ENCODE results near the gene FKRP. TPM values are rescaled to one million over a fixed set of nuclear protein-coding genes. Genes with fewer than 3 reads are reported as not detected.
A peak's percentile ranks its signal among the peaks of the same experiment; 100 is the strongest.

The FKRP gene
- total and polyA plus RNA-seq, 2 of the 13 experiments (the other 11 are each of a cell fraction or from before 2014, with no cell fraction given) = 7.3 to 9.8 TPM

DNA sequence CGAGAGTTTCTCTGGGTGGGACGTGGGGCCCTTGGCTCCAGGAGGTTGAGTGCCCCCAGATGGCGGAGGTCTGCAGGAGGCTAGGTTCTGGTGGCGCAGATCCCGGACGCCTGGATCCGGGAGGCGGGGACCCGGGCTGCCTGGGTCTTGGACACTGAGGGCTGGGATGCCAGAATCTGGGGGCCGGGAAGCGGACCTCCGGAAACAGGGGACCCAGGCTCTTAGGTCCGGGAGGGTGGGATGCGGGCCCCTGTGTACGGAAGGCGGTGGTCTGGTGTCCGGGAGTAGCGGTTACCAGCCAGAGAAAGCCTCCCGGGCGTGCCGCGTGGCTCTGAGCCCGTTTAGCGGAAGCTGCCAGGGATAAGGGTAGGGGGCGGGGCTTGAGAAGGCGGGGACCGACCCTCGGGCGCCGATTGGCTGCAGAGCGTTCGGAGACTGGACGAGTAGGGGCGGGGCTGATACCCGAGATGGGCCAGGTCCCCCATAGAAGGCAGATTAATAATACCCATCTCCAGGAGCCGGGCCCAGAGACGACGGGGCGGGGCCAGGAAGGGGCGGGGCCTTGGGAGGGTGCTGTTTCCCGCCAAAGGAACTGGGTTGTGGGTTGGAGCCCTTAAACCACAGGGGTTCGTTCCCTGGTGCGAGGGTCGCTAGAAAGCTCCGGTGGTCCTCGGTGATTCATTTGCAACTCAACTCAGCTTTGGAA is 42.6 kb downstream of the FKRP start, which contains the start of gene SLC1A5 (continued):
- TF ChIP-seq, protein P1, sequence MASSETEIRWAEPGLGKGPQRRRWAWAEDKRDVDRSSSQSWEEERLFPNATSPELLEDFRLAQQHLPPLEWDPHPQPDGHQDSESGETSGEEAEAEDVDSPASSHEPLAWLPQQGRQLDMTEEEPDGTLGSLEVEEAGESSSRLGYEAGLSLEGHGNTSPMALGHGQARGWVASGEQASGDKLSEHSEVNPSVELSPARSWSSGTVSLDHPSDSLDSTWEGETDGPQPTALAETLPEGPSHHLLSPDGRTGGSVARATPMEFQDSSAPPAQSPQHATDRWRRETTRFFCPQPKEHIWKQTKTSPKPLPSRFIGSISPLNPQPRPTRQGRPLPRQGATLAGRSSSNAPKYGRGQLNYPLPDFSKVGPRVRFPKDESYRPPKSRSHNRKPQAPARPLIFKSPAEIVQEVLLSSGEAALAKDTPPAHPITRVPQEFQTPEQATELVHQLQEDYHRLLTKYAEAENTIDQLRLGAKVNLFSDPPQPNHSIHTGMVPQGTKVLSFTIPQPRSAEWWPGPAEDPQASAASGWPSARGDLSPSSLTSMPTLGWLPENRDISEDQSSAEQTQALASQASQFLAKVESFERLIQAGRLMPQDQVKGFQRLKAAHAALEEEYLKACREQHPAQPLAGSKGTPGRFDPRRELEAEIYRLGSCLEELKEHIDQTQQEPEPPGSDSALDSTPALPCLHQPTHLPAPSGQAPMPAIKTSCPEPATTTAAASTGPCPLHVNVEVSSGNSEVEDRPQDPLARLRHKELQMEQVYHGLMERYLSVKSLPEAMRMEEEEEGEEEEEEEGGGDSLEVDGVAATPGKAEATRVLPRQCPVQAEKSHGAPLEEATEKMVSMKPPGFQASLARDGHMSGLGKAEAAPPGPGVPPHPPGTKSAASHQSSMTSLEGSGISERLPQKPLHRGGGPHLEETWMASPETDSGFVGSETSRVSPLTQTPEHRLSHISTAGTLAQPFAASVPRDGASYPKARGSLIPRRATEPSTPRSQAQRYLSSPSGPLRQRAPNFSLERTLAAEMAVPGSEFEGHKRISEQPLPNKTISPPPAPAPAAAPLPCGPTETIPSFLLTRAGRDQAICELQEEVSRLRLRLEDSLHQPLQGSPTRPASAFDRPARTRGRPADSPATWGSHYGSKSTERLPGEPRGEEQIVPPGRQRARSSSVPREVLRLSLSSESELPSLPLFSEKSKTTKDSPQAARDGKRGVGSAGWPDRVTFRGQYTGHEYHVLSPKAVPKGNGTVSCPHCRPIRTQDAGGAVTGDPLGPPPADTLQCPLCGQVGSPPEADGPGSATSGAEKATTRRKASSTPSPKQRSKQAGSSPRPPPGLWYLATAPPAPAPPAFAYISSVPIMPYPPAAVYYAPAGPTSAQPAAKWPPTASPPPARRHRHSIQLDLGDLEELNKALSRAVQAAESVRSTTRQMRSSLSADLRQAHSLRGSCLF (CRISPR knock-in tag; IDR thresholded peaks at IDR 0.05; ENCODE audit: borderline replicate concordance) = no peak
- peak; percentile 64 for TF ChIP-seq PHF5A (CRISPR knock-in tag; IDR thresholded peaks at IDR 0.05; ENCODE audit: low read depth, unreplicated experiment)
- no peak for TF ChIP-seq PBX3 (CRISPR knock-in tag; IDR thresholded peaks at IDR 0.05; ENCODE audit: borderline replicate concordance)
- TF ChIP-seq ZNF773 (CRISPR knock-in tag; IDR thresholded peaks at IDR 0.05; ENCODE audit: borderline replicate concordance) = no peak
- TF ChIP-seq, protein P2, sequence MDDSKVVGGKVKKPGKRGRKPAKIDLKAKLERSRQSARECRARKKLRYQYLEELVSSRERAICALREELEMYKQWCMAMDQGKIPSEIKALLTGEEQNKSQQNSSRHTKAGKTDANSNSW (CRISPR knock-in tag; IDR thresholded peaks at IDR 0.05; ENCODE audit: borderline replicate concordance) = no peak
- TF ChIP-seq RNF2 (conservative IDR thresholded peaks at IDR 0.05; ENCODE audit: low read depth) = no peak
- TF ChIP-seq ZNF367 (CRISPR knock-in tag; IDR thresholded peaks at IDR 0.05; ENCODE audit: borderline replicate concordance) = no peak
- TF ChIP-seq ZFP36L1 (CRISPR knock-in tag; IDR thresholded peaks at IDR 0.05) = 0 out of 2 replicates have a peak, but pooled peaks have one; percentile 75
- TF ChIP-seq ZNF557 (CRISPR knock-in tag; IDR thresholded peaks at IDR 0.05) = no peak
- TF ChIP-seq, protein P3, sequence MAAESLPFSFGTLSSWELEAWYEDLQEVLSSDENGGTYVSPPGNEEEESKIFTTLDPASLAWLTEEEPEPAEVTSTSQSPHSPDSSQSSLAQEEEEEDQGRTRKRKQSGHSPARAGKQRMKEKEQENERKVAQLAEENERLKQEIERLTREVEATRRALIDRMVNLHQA (CRISPR knock-in tag; IDR thresholded peaks at IDR 0.05) = no peak
- no peak for TF ChIP-seq SATB2 (CRISPR knock-in tag; IDR thresholded peaks at IDR 0.05)
- no peak for TF ChIP-seq NFRKB (IDR thresholded peaks at IDR 0.05)
- no peak for TF ChIP-seq NKX3-1 (CRISPR knock-in tag; IDR thresholded peaks at IDR 0.05)
- no peak for TF ChIP-seq TIGD3 (CRISPR knock-in tag; IDR thresholded peaks at IDR 0.05; ENCODE audit: borderline replicate concordance)
- peak; percentile 43; the same call in 1 of the 2 replicates for TF ChIP-seq GATAD2A (CRISPR knock-in tag; IDR thresholded peaks at IDR 0.05)
- no peak for TF ChIP-seq SSRP1 (CRISPR knock-in tag; IDR thresholded peaks at IDR 0.05)
- TF ChIP-seq, protein P4, sequence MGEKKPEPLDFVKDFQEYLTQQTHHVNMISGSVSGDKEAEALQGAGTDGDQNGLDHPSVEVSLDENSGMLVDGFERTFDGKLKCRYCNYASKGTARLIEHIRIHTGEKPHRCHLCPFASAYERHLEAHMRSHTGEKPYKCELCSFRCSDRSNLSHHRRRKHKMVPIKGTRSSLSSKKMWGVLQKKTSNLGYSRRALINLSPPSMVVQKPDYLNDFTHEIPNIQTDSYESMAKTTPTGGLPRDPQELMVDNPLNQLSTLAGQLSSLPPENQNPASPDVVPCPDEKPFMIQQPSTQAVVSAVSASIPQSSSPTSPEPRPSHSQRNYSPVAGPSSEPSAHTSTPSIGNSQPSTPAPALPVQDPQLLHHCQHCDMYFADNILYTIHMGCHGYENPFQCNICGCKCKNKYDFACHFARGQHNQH (CRISPR knock-in tag; IDR thresholded peaks at IDR 0.05) = peak; percentile 86
- peak; percentile 83; the same call in 1 of the 2 replicates for TF ChIP-seq ZNF546 (CRISPR knock-in tag; conservative IDR thresholded peaks at IDR 0.05)
